Keratinocyte (primary cell): Measurements from ENCODE around the gene TIMD4.

Experiments
- CTCF ChIP-seq, 3 experiments: IDR thresholded peaks in 1 of 3; conservative IDR thresholded peaks in 1 of 3; optimal IDR thresholded peaks in 1 of 3; 2 replicates in 2 of 3; 3 replicates in 1 of 3; pipeline versions ENCODE3 to v1.5.1; 2011; ENCODE audit warnings: low read length in 3 of 3, mild to moderate bottlenecking in 3 of 3, moderate library complexity in 2 of 3, control low read depth in 1 of 3, inconsistent platforms in 1 of 3; ENCODE audit not compliant: insufficient read depth in 2 of 3; ENCODE audit errors: extremely low read depth in 1 of 3
- EZH2 ChIP-seq: IDR thresholded peaks from one replicate; pipeline ENCODE4 v1.6.1; 2012; ENCODE audit warnings: inconsistent platforms, mild to moderate bottlenecking, low read length, moderate library complexity

- no peak for TF ChIP-seq CTCF (optimal IDR thresholded peaks at IDR 0.05 in 1 of 3, IDR thresholded peaks at IDR 0.05 in 1 of 3, conservative IDR thresholded peaks at IDR 0.05 in 1 of 3; ENCODE audit: extremely low read depth in 1 of 3, insufficient read depth in 2 of 3, low read length in 3 of 3)
- TF ChIP-seq EZH2: no peak
These were observed 21.0 kb downstream of the TIMD4 start for GRCh38 chr5:156942064-156942463.
